NCI-H1092 treated with DMSO at 0.1 percent for 48 hours (cell line): ENCODE results near the gene RAI1.

ENCODE experiments used
- DNase-seq: peaks from one replicate; lab custom pipeline; 2025; lab: John Stamatoyannopoulos, UW

RAI1 gene

DNA sequence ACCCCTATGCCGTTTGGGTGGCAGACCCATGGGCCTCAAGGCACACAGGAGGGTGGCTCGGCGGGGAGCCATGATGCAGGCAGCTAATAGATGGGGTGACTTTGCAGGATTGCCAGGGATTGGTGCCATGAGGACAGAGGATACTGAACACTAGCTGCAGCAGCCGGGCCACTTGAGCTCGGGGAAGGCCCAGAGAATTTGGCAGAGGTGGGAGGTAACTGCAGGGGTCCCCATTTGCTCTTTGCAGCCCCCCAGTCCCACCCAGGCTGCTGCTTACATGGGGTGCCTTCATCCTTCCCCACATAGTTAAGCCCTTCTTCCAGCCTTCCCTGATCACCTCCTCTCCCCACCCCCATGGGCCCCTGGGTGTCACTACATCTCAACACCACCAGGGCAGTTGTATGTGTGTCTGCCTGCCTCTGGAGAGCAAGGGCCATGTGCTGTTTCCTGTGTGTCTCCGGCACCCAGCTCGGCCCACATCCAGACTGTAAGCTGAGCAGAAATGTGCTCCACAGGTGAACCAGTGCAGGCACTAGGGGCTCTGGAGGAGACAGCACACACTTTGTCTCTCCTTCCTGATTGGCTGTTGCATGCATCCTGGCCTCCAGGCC, 103.5 kb downstream of the RAI1 start:
- no peak for DNase-seq

DNA sequence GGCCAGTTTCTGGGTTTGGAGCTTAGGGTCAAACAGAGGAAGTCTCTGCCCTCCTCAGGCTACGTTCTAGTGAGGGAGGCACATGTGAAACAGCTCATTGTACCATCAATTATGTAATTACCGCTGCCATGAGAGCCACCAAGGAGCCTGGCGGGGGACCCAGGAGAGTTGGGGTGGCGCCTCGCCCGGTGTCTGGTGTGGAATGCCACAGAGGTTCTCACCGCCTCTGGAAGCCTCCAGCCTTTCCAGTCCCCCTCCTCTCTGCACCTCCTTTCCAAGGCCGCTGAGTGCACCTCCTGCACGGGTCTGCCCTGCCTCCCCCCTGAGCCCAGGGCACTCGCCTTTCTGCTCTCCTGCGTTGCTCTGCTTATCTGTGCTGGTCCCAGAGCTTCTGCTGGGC, 104.1 kb downstream of the RAI1 start:
- DNase-seq, result no peak

GRCh38 chr17:17786998-17787397, 105.7 kb downstream of the RAI1 start:
- no peak for DNase-seq

- no peak for DNase-seq
Observed at GRCh38 chr17:17787568-17787967, 106.3 kb downstream of the RAI1 start.

DNA sequence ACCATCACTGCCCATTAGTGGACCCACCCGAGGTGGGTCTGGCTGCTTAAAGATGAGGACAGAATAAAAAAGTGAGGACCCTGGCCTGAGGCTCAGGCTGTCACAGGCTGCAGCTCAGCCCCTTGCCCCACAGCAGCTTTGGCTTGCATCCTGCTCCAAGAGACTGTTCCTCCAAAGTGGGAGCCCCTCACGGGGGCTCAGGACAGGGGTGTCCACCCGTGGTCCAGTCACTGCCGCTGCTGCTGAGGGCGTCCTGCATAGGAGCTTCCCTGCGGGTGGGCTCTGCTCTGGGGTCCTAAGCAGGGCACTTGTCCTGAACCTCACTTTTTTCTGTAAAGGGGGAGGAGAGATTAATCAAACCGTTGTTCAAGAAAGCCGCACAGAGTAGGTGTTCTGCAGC, 107.7 kb downstream of the RAI1 start:
- DNase-seq, result no peak

DNA sequence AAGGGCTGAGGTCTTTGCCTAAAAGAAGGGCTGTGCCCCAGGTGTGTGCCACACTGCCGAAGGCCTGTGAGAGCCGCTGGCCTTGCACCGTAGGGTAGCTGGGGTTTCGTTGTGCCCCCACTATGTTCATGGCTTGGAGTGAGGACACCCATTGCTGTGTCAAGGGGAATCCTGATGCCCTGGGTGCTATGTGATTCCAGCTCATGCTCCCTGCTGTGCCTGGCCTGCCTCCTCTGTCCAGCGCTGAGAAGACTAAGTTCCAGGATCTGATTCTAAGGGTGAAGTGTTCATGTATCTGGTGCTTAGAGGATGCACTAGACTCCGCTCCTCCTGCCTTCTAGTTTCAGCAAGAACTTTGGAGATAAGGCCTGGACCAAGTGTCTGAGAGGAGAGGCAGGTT, 108.2 kb downstream of the RAI1 start:
- no peak for DNase-seq

DNA sequence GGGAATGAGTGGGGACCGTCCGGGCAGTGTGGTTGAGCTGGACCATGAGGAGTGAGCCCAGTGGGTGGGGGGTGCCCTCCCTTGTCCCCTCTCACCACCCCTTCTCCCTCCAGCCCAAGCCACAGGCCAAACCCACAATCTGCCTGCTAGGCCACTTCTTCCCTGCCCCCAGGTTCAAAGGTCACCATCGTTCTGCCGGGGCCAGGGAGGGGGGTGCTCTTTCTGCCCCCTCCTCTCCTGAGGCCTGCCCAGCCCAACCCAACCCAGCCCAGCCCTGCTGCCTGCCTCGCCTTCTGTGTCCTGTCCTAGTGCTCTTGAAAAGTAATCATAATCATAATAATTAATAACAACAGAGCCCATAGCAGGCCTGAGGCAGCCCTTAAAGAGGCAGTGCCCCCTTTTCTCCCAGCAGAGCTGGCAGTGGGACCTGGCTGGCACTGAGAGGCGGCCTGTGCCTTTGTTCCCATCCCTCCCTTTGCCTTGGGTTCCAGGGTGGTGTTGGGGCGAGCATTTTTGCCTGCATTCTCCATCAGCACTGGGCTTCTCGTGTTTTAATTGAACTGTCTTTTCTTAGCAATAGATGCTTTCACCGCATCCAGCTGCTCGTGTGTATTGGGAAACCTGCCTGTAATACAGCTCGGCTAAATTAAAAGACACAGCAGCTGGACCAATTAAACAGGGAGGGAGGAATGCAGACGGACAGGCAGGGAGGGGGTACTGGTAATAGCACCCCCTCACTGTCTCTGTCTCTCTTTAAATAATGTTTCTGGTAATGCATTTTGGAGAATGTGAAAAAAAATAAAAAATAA, 108.8 kb downstream of the RAI1 start:
- DNase-seq, result no peak

DNA sequence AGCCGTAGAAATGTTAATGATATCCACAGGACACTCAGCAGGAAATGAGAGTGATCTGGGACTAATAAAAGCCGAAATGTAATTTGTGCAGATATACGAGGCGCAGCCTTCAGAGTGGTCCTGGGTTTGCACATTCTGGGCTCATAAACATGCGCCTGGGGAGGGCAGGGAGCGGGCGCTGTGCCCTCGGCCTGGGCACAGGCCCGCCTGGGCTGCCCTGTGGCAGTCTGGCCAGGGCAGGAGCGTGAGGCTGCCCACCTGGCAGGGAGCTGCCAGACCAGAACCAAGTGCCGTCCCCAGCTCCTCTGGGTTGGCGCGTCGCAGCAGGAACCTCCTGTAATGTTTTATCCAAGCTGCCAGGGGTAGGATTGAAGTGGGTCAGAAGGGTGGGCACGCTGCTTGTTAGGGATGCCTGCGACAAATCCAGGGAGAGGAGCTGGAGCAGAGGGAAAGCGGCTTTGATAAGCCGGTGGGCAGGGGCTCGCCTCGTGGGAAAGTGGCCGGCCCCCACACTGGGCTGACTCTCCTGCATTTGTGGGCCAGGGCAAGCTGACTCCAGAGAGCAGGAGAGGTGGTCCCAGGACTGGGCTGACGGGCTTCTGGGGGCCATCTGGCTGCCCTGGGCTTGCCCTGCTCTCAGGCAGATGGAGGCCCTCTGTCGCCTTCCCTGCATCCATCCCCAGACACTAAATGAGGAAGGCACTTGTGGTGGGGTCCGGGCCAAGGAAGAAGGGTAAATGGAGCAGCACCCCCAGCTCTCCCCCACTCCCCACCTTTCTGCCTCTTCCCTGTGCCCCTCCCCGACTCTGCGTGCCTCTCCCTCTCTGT, 109.6 kb downstream of the RAI1 start:
- peak; percentile 58 for DNase-seq

GRCh38 chr17:17792037-17792550, 110.8 kb downstream of the RAI1 start:
- peak; percentile 50 for DNase-seq

DNA sequence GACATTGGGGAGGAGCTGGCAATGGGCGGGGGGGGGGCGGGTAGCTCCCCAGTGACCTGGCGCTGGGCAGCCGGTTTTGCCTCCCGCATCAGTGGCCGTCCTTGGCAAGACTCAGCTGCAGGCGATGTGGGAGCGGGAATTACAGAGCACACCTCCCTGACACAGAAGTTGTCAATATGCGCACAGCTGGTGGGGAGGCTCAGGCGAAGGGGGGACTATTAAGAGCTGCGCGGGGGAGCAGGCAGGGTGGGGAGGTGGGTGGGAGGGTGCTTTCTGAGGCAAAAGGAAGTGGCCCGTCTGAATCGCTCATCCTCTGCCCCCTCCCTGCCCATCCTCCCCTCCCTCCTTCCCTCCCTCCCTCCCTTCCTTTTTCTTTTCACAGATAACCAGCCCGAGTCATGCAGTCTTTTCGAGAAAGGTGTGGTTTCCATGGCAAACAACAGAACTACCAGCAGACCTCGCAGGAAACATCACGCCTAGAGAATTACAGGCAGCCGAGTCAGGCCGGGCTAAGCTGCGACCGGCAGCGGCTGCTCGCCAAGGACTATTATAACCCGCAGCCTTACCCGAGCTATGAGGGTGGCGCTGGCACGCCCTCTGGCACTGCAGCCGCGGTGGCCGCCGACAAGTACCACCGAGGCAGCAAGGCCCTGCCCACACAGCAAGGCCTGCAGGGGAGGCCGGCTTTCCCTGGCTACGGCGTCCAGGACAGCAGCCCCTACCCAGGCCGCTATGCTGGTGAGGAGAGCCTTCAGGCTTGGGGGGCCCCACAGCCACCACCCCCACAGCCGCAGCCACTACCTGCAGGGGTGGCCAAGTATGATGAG, 111.5 kb downstream of the RAI1 start:
- DNase-seq, result peak; percentile 44

DNA sequence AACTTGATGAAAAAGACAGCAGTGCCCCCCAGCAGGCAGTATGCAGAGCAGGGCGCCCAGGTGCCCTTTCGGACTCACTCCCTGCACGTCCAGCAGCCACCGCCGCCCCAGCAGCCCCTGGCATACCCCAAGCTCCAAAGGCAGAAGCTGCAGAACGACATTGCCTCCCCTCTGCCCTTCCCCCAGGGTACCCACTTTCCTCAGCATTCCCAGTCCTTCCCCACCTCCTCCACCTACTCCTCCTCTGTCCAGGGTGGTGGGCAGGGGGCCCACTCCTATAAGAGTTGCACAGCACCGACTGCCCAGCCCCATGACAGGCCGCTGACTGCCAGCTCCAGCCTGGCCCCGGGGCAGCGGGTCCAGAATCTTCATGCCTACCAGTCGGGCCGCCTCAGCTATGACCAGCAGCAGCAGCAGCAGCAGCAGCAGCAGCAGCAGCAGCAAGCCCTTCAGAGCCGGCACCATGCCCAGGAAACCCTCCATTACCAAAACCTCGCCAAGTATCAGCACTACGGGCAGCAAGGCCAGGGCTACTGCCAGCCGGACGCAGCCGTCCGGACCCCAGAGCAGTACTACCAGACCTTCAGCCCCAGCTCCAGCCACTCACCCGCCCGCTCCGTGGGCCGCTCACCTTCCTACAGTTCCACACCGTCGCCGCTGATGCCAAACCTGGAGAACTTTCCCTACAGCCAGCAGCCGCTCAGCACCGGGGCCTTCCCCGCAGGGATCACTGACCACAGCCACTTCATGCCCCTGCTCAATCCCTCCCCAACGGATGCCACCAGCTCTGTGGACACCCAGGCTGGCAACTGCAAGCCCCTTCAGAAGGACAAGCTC, 112.3 kb downstream of the RAI1 start:
- no peak for DNase-seq

- no peak for DNase-seq
Observed at GRCh38 chr17:17794382-17794781, 113.1 kb downstream of the RAI1 start.

GRCh38 chr17:17795296-17795695, 114.0 kb downstream of the RAI1 start:
- no peak for DNase-seq

DNA sequence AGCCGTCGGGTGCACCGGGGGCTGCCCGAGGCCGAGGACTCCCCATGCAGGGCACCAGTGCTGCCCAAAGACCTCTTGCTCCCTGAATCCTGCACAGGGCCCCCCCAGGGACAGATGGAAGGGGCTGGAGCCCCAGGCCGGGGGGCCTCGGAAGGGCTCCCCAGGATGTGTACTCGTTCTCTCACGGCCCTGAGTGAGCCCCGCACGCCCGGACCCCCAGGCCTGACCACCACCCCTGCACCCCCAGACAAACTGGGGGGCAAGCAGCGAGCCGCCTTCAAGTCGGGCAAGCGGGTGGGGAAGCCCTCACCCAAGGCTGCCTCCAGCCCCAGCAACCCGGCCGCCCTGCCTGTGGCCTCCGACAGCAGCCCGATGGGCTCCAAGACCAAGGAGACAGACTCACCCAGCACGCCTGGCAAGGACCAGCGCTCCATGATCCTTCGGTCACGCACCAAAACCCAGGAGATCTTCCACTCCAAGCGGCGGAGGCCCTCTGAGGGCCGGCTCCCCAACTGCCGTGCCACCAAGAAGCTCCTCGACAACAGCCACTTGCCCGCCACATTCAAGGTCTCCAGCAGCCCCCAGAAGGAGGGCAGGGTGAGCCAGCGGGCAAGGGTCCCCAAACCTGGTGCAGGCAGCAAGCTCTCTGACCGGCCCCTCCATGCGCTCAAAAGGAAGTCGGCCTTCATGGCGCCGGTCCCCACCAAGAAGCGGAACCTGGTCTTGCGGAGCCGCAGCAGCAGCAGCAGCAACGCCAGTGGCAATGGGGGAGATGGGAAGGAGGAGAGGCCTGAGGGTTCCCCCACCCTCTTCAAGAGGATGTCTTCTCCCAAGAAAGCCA, 114.9 kb downstream of the RAI1 start:
- no peak for DNase-seq

- DNase-seq, result no peak
Observed at GRCh38 chr17:17796787-17797061, 115.5 kb downstream of the RAI1 start.

GRCh38 chr17:17797119-17797809, 116.0 kb downstream of the RAI1 start:
- no peak for DNase-seq

DNA sequence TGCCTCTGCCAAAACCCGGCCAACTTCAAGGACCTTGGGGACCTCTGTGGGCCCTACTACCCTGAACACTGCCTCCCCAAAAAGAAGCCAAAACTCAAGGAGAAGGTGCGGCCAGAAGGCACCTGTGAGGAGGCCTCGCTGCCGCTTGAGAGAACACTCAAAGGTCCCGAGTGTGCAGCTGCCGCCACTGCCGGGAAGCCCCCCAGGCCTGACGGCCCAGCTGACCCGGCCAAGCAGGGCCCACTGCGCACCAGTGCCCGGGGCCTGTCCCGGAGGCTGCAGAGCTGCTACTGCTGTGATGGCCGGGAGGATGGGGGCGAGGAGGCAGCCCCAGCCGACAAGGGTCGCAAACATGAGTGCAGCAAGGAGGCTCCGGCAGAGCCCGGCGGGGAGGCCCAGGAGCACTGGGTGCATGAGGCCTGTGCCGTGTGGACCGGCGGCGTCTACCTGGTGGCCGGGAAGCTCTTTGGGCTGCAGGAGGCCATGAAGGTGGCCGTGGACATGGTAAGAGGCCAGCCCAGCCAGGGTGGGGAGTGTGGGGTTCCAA, 116.8 kb downstream of the RAI1 start:
- no peak for DNase-seq

GRCh38 chr17:17798573-17799255, 117.5 kb downstream of the RAI1 start:
- no peak for DNase-seq
